GM12878 (cell line): ENCODE results near the gene BCAN. TPM values are rescaled to one million over a fixed set of nuclear protein-coding genes. Genes with fewer than 3 reads are reported as not detected.

Experiments
- ATAC-seq: fragments of 200-7000 bp; cut with Tn5 transposase; 3 replicates; pipeline ENCODE4 v1.9.1; 2020; ENCODE audit warnings: mild to moderate bottlenecking, moderate library complexity
- BruUV-seq: library from RNA; stranded (reverse); fragments of 400-500 nt; replicated peaks from 2 replicates; lab custom pipeline; 2021; lab: Mats Ljungman, UMichigan
- CTCF ChIA-PET: fragments of 300-600 bp; sonication (Branson Sonifier 250); formaldehyde crosslinking; extraction: SDS; loops from one replicate; lab custom pipeline; 2021; ENCODE audit warnings: inconsistent platforms; lab: Yijun Ruan, JAX
- POLR2A ChIA-PET: fragments of 350-600 bp; formaldehyde crosslinking; extraction: SDS; loops from one replicate; lab custom pipeline; 2021; ENCODE audit warnings: inconsistent platforms; lab: Charles Lee
- RAD21 ChIA-PET: fragments of 300-600 bp; sonication (Branson Sonifier 250); formaldehyde crosslinking; loops from one replicate; lab custom pipeline; 2023; ENCODE audit warnings: antibody characterized with exemption; ENCODE audit not compliant: unreplicated experiment; lab: Charles Lee
- SMC1A ChIA-PET: fragments of 300-600 bp; sonication (Branson Sonifier 250); formaldehyde crosslinking; loops from one replicate; lab custom pipeline; 2023; ENCODE audit not compliant: unreplicated experiment, uncharacterized antibody; lab: Charles Lee
- DNase-seq: peaks from one replicate; pipeline ENCODE4 v3.0.0-alpha.2; 2011; ENCODE audit warnings: low read depth, low spot score
- FAIRE-seq: peaks from 3 replicates; lab custom pipeline; 2011; peaks lifted over from hg19 to GRCh38; lab: Jason Lieb, UNC
- H2AFZ ChIP-seq: 2 replicates; pipeline ENCODE4 v1.6.0; 2011; ENCODE audit warnings: low read depth, low read length, control low read depth; ENCODE audit not compliant: control insufficient read depth
- H3K27ac ChIP-seq: 2 replicates; pipeline ENCODE4 v1.5.1; 2011; ENCODE audit warnings: control low read depth; ENCODE audit not compliant: control insufficient read depth, insufficient read depth
- H3K27me3 ChIP-seq, 2 experiments: replicated peaks in 1 of 2; 2 replicates each; pipeline versions ENCODE4 v1.6.0 to v1.6.1; 2011; ENCODE audit warnings: low read length in 1 of 2; ENCODE audit not compliant: control insufficient read depth in 2 of 2, insufficient read depth in 2 of 2
- H3K36me3 ChIP-seq, 2 experiments: 2 replicates each; pipeline ENCODE4 v1.5.1; 2011; ENCODE audit warnings: low read length in 1 of 2; ENCODE audit not compliant: control insufficient read depth in 2 of 2, insufficient read depth in 2 of 2
- H3K4me1 ChIP-seq: 2 replicates; pipeline ENCODE4 v1.6.1; 2011; ENCODE audit warnings: mild to moderate bottlenecking, low read length, moderate library complexity, mixed read lengths; ENCODE audit not compliant: control insufficient read depth, insufficient read depth
- H3K4me2 ChIP-seq: 2 replicates; pipeline ENCODE4 v1.6.0; 2011; ENCODE audit warnings: control low read depth; ENCODE audit not compliant: control insufficient read depth, insufficient read depth
- H3K4me3 ChIP-seq: fragments of 200-600 bp; sonication (generic); 2 replicates; pipeline ENCODE4 v1.5.1; 2016
- H3K79me2 ChIP-seq: 2 replicates; pipeline ENCODE4 v1.6.0; 2011; ENCODE audit warnings: low read length; ENCODE audit not compliant: control insufficient read depth, insufficient read depth
- H3K9ac ChIP-seq: 2 replicates; pipeline ENCODE4 v1.8.0; 2011; ENCODE audit warnings: low read length, control low read depth, mixed read lengths; ENCODE audit not compliant: control insufficient read depth, insufficient read depth
- H3K9me3 ChIP-seq: replicated peaks from 3 replicates; pipeline ENCODE4 v1.5.1; 2011; ENCODE audit warnings: mild to moderate bottlenecking, low read length; ENCODE audit not compliant: control insufficient read depth, insufficient read depth
- H4K20me1 ChIP-seq: 2 replicates; pipeline ENCODE4 v1.6.0; 2011; ENCODE audit not compliant: control insufficient read depth, insufficient read depth
- CHD4 ChIP-seq: fragments of 200-600 bp; sonication (generic); IDR thresholded peaks from 2 replicates; pipeline ENCODE4 v1.6.1; 2016; ENCODE audit warnings: mild to moderate bottlenecking
- EP300 ChIP-seq, 2 experiments: fragments of 150-350 bp in 1 of 2; IDR thresholded peaks; 2 replicates each; pipeline ENCODE4 v1.6.1; 2011 to 2012; ENCODE audit warnings: low read depth in 2 of 2, low read length in 2 of 2, borderline replicate concordance in 1 of 2, improper control_type of control experiment in 1 of 2, inconsistent platforms in 1 of 2; ENCODE audit not compliant: control insufficient read depth in 1 of 2
- HDGF ChIP-seq: fragments of 450-650 bp; IDR thresholded peaks from 2 replicates; pipeline ENCODE4 v1.6.1; 2016; ENCODE audit warnings: antibody characterized with exemption
- NR2F1 ChIP-seq: fragments of 450-650 bp; conservative IDR thresholded peaks from 2 replicates; pipeline ENCODE4 v1.6.1; 2017; ENCODE audit warnings: mild to moderate bottlenecking
- PML ChIP-seq: IDR thresholded peaks from 2 replicates; pipeline ENCODE4 v1.6.1; 2012; ENCODE audit warnings: low read length, inconsistent platforms
- RB1 ChIP-seq: fragments of 450-650 bp; formaldehyde crosslinking; IDR thresholded peaks from 2 replicates; pipeline ENCODE4 v1.6.1; 2017; ENCODE audit warnings: mild to moderate bottlenecking, borderline replicate concordance
- SMAD5 ChIP-seq: IDR thresholded peaks from 2 replicates; pipeline ENCODE4 v1.6.1; 2016; ENCODE audit warnings: antibody characterized with exemption, low read depth
- SMARCA5 ChIP-seq: fragments of 450-650 bp; IDR thresholded peaks from 2 replicates; pipeline ENCODE4 v1.6.1; 2017; ENCODE audit warnings: mild to moderate bottlenecking
- SMC3 ChIP-seq: IDR thresholded peaks from 2 replicates; pipeline ENCODE4 v1.6.1; 2011; ENCODE audit warnings: low read length, improper control_type of control experiment, borderline replicate concordance
- SREBF1 ChIP-seq: IDR thresholded peaks from 2 replicates; pipeline ENCODE4 v1.6.1; 2012; ENCODE audit warnings: mild to moderate bottlenecking, low read length
- WRNIP1 ChIP-seq: IDR thresholded peaks from 2 replicates; pipeline ENCODE4 v1.6.1; 2011; ENCODE audit warnings: low read depth, low read length, improper control_type of control experiment, borderline replicate concordance
- ZNF217 ChIP-seq: fragments of 450-650 bp; IDR thresholded peaks from 2 replicates; pipeline ENCODE4 v1.6.1; 2017; ENCODE audit warnings: antibody characterized with exemption, mild to moderate bottlenecking
- ZNF384 ChIP-seq: IDR thresholded peaks from 2 replicates; pipeline ENCODE4 v1.6.1; 2012; ENCODE audit warnings: low read depth, mild to moderate bottlenecking, low read length, improper control_type of control experiment, borderline replicate concordance
- WGBS: methylation state at CpG from one replicate; pipeline ENCODE4 v1.1.6; 2016; ENCODE audit warnings: low lambda C conversion rate; ENCODE audit not compliant: insufficient replicate concordance, insufficient coverage; ENCODE audit errors: missing lambda C conversion rate; 5-methylcytosine and 5-hydroxymethylcytosine counted together
- in situ Hi-C: fragments of 300-500 bp; cut with MboI; formaldehyde crosslinking; loops from 9 replicates; pipeline ENCODE4 v1.14.3; 2018; ENCODE audit warnings: mixed read lengths
- intact Hi-C: fragments of 100-400 bp; cut with micrococcal nuclease; formaldehyde crosslinking; loops from one replicate; pipeline ENCODE4 v1.14.2; 2022; ENCODE audit not compliant: unreplicated experiment
- polyA plus RNA-seq, 11 experiments: library from polyadenylated mRNA; depleted of rRNA in 4 of 11; unstranded in 6 of 11; stranded (reverse) in 5 of 11; fragments of >200 nt; fragmentation: Nextera tagmentation in 4 of 11; fragmentation: Illumina TruSeq in 1 of 11; extraction: Ambion mirVana in 4 of 11; extraction: Trizol in 1 of 11; gene quantifications; 1 replicate in 1 of 11; 2 replicates in 10 of 11; pipeline versions ENCODE4 v1.2.1 to v1.2.3, GENCODE V29; 2011 to 2016; ENCODE audit warnings: inconsistent platforms in 2 of 11, missing spikeins in 2 of 11, low read depth in 1 of 11
- total RNA-seq, 4 experiments: library from RNA; depleted of rRNA in 3 of 4; stranded (reverse); fragments of >200 nt in 3 of 4; fragmentation: Illumina TruSeq in 1 of 4; extraction: Trizol in 1 of 4; gene quantifications; 2 replicates each; pipeline versions ENCODE4 v1.2.1 to v1.2.3, GENCODE V29; 2013 to 2021
- TF ChIP-seq, protein P1 (sequence below): fragments of 450-650 bp; IDR thresholded peaks from 2 replicates; pipeline ENCODE4 v1.6.1; 2018; ENCODE audit warnings: mild to moderate bottlenecking, low read depth, moderate library complexity; ENCODE audit not compliant: partially characterized antibody
- TF ChIP-seq, protein P2 (sequence below): IDR thresholded peaks from 2 replicates; pipeline ENCODE4 v1.6.1; 2011; ENCODE audit warnings: borderline replicate concordance, low read depth, mild to moderate bottlenecking, moderate library complexity, low read length; ENCODE audit not compliant: insufficient read depth, poor library complexity, severe bottlenecking

BCAN gene
- total and polyA plus RNA-seq, 10 of the 15 experiments (the other 5 are each of a cell fraction or from before 2014, with no cell fraction given), result 0.05 to 1.3 (median 0.18) TPM; not detected in 1

DNA sequence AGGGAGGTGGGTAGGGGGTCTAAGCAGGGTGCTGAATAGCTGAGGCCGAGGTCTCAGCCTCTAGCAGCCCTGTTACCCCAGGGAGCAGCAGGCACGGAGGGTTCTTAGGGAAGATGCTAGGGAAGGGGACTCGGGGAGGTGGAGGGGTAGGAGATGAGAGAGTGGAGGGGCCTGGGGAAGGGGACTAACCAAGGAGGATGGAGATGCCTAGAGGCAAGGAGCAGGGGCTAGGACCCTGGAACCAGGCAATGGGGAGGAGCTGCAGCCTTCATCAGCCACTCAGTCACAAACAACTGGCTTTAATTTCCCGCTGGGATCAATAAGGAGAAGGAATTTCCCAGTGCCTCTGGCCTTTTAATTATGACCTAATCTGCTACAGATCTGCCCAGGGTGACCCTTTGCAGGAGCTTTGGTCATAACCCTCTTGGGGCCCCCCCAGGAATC lies 66.3 kb downstream of the BCAN start:
- H3K4me3 ChIP-seq, result no peak overlapping the region
- H3K79me2 ChIP-seq, result no peaks in the 10 kb centered on the region
- H3K9ac ChIP-seq, result no peak overlapping the region
- peaks cover 10 to 15% of the 10 kb centered on the region in 2 experiments for H3K27me3 ChIP-seq
- POLR2A ChIA-PET, result no interaction called here
- no peak overlapping the region for H3K4me2 ChIP-seq
- H3K36me3 ChIP-seq, result no peaks in the 10 kb centered on the region; a peak in 2 of 4 replicates
- SMC1A ChIA-PET, result interaction anchor here (1.2 to 1.9 kb wide), 2 partner anchors 18 kb away, joined by 5 to 8 read pairs; no protein-coding TSS in a partner anchor
- TF ChIP-seq SMARCA5 (no peak), SREBF1 (no peak), NR2F1 (no peak), PML (no peak), ZNF217 (no peak), SMC3 (no peak), WRNIP1 (no peak), CHD4 (no peak), ZNF384 (no peak), EP300 (IDR thresholded peaks at IDR 0.05; ENCODE audit: borderline replicate concordance in 1 of 2, control insufficient read depth in 1 of 2, low read depth in 2 of 2, low read length in 2 of 2) (no peak), SMAD5 (no peak), HDGF (no peak), RB1 (no peak)
- TF ChIP-seq, protein P1, sequence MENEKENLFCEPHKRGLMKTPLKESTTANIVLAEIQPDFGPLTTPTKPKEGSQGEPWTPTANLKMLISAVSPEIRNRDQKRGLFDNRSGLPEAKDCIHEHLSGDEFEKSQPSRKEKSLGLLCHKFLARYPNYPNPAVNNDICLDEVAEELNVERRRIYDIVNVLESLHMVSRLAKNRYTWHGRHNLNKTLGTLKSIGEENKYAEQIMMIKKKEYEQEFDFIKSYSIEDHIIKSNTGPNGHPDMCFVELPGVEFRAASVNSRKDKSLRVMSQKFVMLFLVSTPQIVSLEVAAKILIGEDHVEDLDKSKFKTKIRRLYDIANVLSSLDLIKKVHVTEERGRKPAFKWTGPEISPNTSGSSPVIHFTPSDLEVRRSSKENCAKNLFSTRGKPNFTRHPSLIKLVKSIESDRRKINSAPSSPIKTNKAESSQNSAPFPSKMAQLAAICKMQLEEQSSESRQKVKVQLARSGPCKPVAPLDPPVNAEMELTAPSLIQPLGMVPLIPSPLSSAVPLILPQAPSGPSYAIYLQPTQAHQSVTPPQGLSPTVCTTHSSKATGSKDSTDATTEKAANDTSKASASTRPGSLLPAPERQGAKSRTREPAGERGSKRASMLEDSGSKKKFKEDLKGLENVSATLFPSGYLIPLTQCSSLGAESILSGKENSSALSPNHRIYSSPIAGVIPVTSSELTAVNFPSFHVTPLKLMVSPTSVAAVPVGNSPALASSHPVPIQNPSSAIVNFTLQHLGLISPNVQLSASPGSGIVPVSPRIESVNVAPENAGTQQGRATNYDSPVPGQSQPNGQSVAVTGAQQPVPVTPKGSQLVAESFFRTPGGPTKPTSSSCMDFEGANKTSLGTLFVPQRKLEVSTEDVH, result no peak
- TF ChIP-seq, protein P2, sequence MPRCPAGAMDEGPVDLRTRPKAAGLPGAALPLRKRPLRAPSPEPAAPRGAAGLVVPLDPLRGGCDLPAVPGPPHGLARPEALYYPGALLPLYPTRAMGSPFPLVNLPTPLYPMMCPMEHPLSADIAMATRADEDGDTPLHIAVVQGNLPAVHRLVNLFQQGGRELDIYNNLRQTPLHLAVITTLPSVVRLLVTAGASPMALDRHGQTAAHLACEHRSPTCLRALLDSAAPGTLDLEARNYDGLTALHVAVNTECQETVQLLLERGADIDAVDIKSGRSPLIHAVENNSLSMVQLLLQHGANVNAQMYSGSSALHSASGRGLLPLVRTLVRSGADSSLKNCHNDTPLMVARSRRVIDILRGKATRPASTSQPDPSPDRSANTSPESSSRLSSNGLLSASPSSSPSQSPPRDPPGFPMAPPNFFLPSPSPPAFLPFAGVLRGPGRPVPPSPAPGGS, result no peak
- 41% methylated on average over 4 of the region's 4 CpGs for WGBS
- no peak overlapping the region for H3K27ac ChIP-seq
- H3K4me1 ChIP-seq, result peaks cover 6% of the 10 kb centered on the region
- in situ Hi-C loops (no loop called here), intact Hi-C loops (no loop called here)
- BruUV-seq, result no TSS peak
- ATAC-seq, result no peak
- DNase-seq, result no peak
- H3K9me3 ChIP-seq, result no peaks in the 10 kb centered on the region
- CTCF ChIA-PET, result interaction anchor here (0.9 to 9.5 kb wide), 5 partner anchors 19 to 81 kb away, joined by 3 to 157 read pairs (median 24); partner anchors contain the start of genes ISG20L2 and METTL25B
- FAIRE-seq, result no peak
- no peak overlapping the region for H2AFZ ChIP-seq
- RAD21 ChIA-PET, result no interaction called here
- H4K20me1 ChIP-seq, result no peaks in the 10 kb centered on the region; the same call in 1 of the 2 replicates
